GM06990 (cell line): Measurements from ENCODE around the gene GLCCI1.

ENCODE experiments used
- DNase-seq: peaks from one replicate; pipeline ENCODE4 v3.0.0-alpha.2; 2011; ENCODE audit not compliant: insufficient read length; ENCODE audit errors: extremely low read depth
- H3K27me3 ChIP-seq: replicated peaks from 2 replicates; pipeline ENCODE4 v1.6.0; 2011; ENCODE audit warnings: low read length; ENCODE audit not compliant: control insufficient read depth, insufficient read depth
- H3K36me3 ChIP-seq: 2 replicates; pipeline ENCODE4 v1.5.1; 2011; ENCODE audit warnings: low read length; ENCODE audit not compliant: control insufficient read depth, insufficient read depth
- H3K4me3 ChIP-seq: replicated peaks from 2 replicates; pipeline ENCODE4 v1.5.1; 2011; ENCODE audit warnings: low read depth, mild to moderate bottlenecking, control low read depth, low read length
- CTCF ChIP-seq: IDR thresholded peaks from 2 replicates; pipeline ENCODE4 v1.5.1; 2011; ENCODE audit warnings: low read length, control low read depth, mild to moderate bottlenecking, inconsistent platforms; ENCODE audit not compliant: insufficient read depth, poor library complexity, severe bottlenecking

The GLCCI1 gene

GRCh38 chr7:7972128-7972527 is 3.5 kb downstream of the GLCCI1 start:
- peak overlapping the region; percentile 87 for H3K4me3 ChIP-seq
- no peak for TF ChIP-seq CTCF
- H3K36me3 ChIP-seq = no peaks in the 10 kb centered on the region; the same call in 1 of the 2 replicates
- no peaks in the 10 kb centered on the region for H3K27me3 ChIP-seq
- no peak for DNase-seq

- peak overlapping the region; percentile 87 for H3K4me3 ChIP-seq
- no peak for DNase-seq
- H3K36me3 ChIP-seq = no peaks in the 10 kb centered on the region; the same call in 1 of the 2 replicates
- no peaks in the 10 kb centered on the region for H3K27me3 ChIP-seq
- no peak for TF ChIP-seq CTCF
Observed at GRCh38 chr7:7972922-7973594, 4.5 kb downstream of the GLCCI1 start.

GRCh38 chr7:7976677-7977076 is 8.1 kb downstream of the GLCCI1 start:
- no peak for DNase-seq
- no peak for TF ChIP-seq CTCF
- Histone ChIP-seq H3K4me3 (no peak overlapping the region), H3K36me3 (no peaks in the 10 kb centered on the region; the same call in 1 of the 2 replicates), H3K27me3 (no peaks in the 10 kb centered on the region)

- no peaks in the 10 kb centered on the region; the same call in 1 of the 2 replicates for H3K36me3 ChIP-seq
- no peak overlapping the region for H3K4me3 ChIP-seq
- no peak for TF ChIP-seq CTCF
- no peak for DNase-seq
- H3K27me3 ChIP-seq = no peaks in the 10 kb centered on the region
Observed at GRCh38 chr7:7977774-7978173, 9.2 kb downstream of the GLCCI1 start.

- DNase-seq = no peak
- TF ChIP-seq CTCF = no peak
- Histone ChIP-seq H3K4me3 (no peak overlapping the region), H3K36me3 (no peaks in the 10 kb centered on the region; the same call in 1 of the 2 replicates), H3K27me3 (no peaks in the 10 kb centered on the region)
Observed at GRCh38 chr7:7978860-7979259, 10.3 kb downstream of the GLCCI1 start.
